ENCODE results near the gene DNAJC9.

- TF ChIP-seq YY1 (IDR thresholded peaks at IDR 0.05; ENCODE audit: insufficient read depth, insufficient read length) (no peak), ZNF274 (IDR thresholded peaks at IDR 0.05; ENCODE audit: low read depth, low read length) (no peak), SUZ12 (IDR thresholded peaks at IDR 0.05; ENCODE audit: extremely low read depth, insufficient read depth, insufficient read length) (no peak)
Observed at GRCh38 chr10:73261362-73261995, 14.4 kb upstream of the DNAJC9 start.
